ENCODE results near the gene MICAL3.
A peak's percentile ranks its signal among the peaks of the same experiment; 100 is the strongest.

The MICAL3 gene

DNA sequence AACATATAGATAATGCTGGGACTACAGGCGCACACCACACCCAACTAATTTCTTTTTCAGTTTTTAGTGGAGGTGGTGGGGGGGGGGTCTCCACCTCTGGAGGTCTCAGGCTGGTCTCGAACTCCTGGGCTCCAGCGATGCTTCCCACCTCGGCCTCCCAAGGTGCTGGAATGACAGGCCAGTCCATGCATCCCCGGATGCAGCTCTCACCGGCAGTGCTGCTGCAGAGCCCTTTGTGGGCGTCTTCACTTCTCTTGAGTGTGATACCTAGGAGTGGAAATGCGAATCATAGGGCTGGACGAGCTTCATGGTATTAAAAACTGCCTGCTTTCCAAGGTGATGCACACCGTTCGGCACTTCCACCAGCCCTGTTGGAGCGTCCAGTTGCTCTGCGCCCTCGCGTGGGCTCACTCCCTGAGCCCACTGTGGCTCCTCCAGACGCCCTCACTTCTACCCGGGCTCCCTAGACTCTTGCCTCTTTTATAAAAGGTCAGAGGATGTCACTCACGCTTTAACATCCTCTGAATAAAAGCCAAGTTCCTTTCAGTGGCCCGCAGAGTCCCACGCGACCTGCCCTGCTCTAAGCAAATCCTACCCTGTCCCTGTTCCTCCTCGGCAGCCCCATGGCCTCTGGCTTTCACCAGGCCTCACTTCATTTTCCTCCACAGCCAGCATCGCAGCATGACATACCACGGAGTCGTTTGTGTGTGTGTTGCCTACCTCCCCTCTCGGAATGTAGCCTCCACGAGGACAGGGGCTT lies 249.3 kb downstream of the MICAL3 start:
- H3K4me3 ChIP-seq (ENCODE audit: low read depth, low read length, poor library complexity, severe bottlenecking) = peak overlapping the region; percentile 27
- no peaks in the 10 kb centered on the region for H3K79me2 ChIP-seq (ENCODE audit: insufficient read depth, low read length)
- H3K9ac ChIP-seq (ENCODE audit: low read length) = peak overlapping the region; percentile 10; the same call in 1 of the 2 replicates
- no peaks in the 10 kb centered on the region for H3K9me2 ChIP-seq (ENCODE audit: low read depth, low read length)
- H3K27me3 ChIP-seq (ENCODE audit: insufficient read depth, low read length) = no peaks in the 10 kb centered on the region
- H3K4me2 ChIP-seq (ENCODE audit: low read length) = peak overlapping the region; percentile 41
- H4K20me1 ChIP-seq (ENCODE audit: insufficient read depth, low read length) = no peaks in the 10 kb centered on the region
- peaks cover 3% of the 10 kb centered on the region; the same call in 1 of the 2 replicates for H3F3A ChIP-seq (ENCODE audit: insufficient read depth, low read length)
- H3K27ac ChIP-seq (ENCODE audit: low read depth, low read length, poor library complexity, severe bottlenecking) = peak overlapping the region; percentile 82
- H2AFZ ChIP-seq (ENCODE audit: low read length) = no peak overlapping the region
- H3K9me3 ChIP-seq (ENCODE audit: low read length) = no peaks in the 10 kb centered on the region
- H3K4me1 ChIP-seq (ENCODE audit: insufficient read depth, low read length, severe bottlenecking) = peaks cover 77% of the 10 kb centered on the region
- TF ChIP-seq EZH2 (IDR thresholded peaks at IDR 0.05; ENCODE audit: borderline replicate concordance, low read length) = no peak
- TF ChIP-seq, protein P1, sequence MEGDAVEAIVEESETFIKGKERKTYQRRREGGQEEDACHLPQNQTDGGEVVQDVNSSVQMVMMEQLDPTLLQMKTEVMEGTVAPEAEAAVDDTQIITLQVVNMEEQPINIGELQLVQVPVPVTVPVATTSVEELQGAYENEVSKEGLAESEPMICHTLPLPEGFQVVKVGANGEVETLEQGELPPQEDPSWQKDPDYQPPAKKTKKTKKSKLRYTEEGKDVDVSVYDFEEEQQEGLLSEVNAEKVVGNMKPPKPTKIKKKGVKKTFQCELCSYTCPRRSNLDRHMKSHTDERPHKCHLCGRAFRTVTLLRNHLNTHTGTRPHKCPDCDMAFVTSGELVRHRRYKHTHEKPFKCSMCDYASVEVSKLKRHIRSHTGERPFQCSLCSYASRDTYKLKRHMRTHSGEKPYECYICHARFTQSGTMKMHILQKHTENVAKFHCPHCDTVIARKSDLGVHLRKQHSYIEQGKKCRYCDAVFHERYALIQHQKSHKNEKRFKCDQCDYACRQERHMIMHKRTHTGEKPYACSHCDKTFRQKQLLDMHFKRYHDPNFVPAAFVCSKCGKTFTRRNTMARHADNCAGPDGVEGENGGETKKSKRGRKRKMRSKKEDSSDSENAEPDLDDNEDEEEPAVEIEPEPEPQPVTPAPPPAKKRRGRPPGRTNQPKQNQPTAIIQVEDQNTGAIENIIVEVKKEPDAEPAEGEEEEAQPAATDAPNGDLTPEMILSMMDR (IDR thresholded peaks at IDR 0.05; ENCODE audit: low read length) = no peak
- H3K36me3 ChIP-seq (ENCODE audit: insufficient read depth, low read length) = peaks cover 4% of the 10 kb centered on the region; the same call in 1 of the 2 replicates

DNA sequence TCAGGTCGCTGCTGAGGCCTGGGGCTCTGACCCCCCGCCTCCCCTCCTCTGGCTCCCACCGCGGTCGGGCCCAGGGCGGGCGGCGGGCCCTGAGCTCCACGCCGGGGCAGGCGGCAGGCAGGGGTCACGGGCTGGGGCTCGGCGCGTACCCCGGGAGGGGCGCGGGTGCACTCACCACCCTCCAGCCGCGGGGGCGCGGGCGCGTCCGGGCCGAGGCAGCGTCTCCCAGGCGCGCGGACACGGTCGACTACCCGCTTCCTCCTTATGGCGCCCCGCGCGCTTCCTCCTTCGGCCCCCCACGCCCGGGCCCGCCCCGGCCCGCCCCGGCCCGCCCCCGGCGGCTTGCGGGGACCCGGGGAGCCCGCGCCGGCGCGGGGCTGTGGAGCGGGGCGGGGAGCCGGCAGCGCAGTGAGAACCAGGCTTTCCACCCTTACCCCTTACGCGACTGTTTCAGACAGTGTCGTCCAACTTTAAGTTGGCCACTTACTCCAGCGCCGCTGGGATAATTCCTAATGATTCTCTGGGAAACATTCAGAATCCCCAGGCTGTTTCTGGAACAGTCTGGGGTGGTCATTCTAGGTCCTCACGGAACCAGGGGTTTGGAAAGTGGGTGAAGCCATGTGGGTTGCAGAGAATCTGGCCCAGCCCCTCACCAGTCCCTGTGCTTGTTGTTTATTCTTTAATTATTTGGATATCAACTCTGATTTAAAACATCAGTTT lies 250.0 kb downstream of the MICAL3 start, which contains the start of gene BID:
TSS of gene BID (minus strand) at position 264 of the 720 bp plus-strand sequence. CDS start 24,353 bp downstream, outside the sequence.
- H3K9me2 ChIP-seq (ENCODE audit: low read depth, low read length) = no peaks in the 10 kb centered on the region
- H3K4me2 ChIP-seq (ENCODE audit: low read length) = peak within 1 kb of the TSS; percentile 81
- H2AFZ ChIP-seq (ENCODE audit: low read length) = no peak within 1 kb of the TSS
- peaks cover 4% of the 10 kb centered on the region; the same call in 1 of the 2 replicates for H3K36me3 ChIP-seq (ENCODE audit: insufficient read depth, low read length)
- no peak for TF ChIP-seq EZH2 (IDR thresholded peaks at IDR 0.05; ENCODE audit: borderline replicate concordance, low read length)
- TF ChIP-seq, protein P1 (IDR thresholded peaks at IDR 0.05; ENCODE audit: low read length) = no peak
- H3K27ac ChIP-seq (ENCODE audit: low read depth, low read length, poor library complexity, severe bottlenecking) = peak within 1 kb of the TSS; percentile 82
- H3K4me1 ChIP-seq (ENCODE audit: insufficient read depth, low read length, severe bottlenecking) = peaks cover 70% of the 10 kb centered on the region
- no peaks in the 10 kb centered on the region for H4K20me1 ChIP-seq (ENCODE audit: insufficient read depth, low read length)
- H3K4me3 ChIP-seq (ENCODE audit: low read depth, low read length, poor library complexity, severe bottlenecking) = peak within 1 kb of the TSS; percentile 70
- no peaks in the 10 kb centered on the region for H3K27me3 ChIP-seq (ENCODE audit: insufficient read depth, low read length)
- peaks cover 3% of the 10 kb centered on the region; the same call in 1 of the 2 replicates for H3F3A ChIP-seq (ENCODE audit: insufficient read depth, low read length)
- H3K9me3 ChIP-seq (ENCODE audit: low read length) = no peaks in the 10 kb centered on the region
- peaks cover 2% of the 10 kb centered on the region; the same call in 1 of the 2 replicates for H3K79me2 ChIP-seq (ENCODE audit: insufficient read depth, low read length)
- H3K9ac ChIP-seq (ENCODE audit: low read length) = peak within 1 kb of the TSS; percentile 66

DNA sequence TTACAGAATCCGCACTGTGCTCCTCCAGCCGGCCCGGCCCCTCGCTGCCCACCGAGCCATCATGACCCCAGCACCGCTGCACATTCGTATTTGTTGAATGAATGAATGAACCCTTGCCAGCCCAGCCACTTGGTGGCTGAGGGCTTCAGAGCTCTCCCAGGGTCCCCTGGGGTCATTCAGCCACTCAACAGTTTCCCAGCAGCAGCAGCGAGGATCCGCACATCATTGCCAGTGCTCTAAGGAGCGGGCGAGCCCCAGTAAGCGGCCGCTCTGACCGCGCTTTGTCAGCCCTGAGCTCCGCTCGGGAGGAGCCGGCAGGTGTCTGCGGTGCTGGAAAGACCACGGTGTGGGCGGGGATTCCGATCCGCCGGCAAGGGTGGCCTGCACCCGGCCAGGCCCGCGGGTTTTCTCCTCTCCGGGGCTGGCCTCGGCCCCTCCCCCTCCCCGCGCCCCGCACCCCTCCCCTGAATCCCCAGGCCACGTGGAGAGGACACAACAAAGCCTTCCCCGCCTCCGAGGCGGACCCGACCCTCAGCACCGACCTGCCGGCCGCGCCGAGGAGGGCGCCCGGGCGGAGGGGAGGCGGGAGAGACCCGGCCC lies 250.7 kb downstream of the MICAL3 start:
- Histone ChIP-seq H3K79me2 (ENCODE audit: insufficient read depth, low read length) (peaks cover 6% of the 10 kb centered on the region; the same call in 1 of the 2 replicates), H3K9me2 (ENCODE audit: low read depth, low read length) (no peaks in the 10 kb centered on the region), H3K27ac (ENCODE audit: low read depth, low read length, poor library complexity, severe bottlenecking) (peak overlapping the region; percentile 72), H3K36me3 (ENCODE audit: insufficient read depth, low read length) (peaks cover 4% of the 10 kb centered on the region; the same call in 1 of the 2 replicates), H3K9ac (ENCODE audit: low read length) (peak overlapping the region; percentile 66), H4K20me1 (ENCODE audit: insufficient read depth, low read length) (no peaks in the 10 kb centered on the region), H3K4me2 (ENCODE audit: low read length) (peak overlapping the region; percentile 81), H3K4me1 (ENCODE audit: insufficient read depth, low read length, severe bottlenecking) (peaks cover 63% of the 10 kb centered on the region), H3K27me3 (ENCODE audit: insufficient read depth, low read length) (no peaks in the 10 kb centered on the region), H3K4me3 (ENCODE audit: low read depth, low read length, poor library complexity, severe bottlenecking) (peak overlapping the region; percentile 70), H2AFZ (ENCODE audit: low read length) (no peak overlapping the region), H3K9me3 (ENCODE audit: low read length) (no peaks in the 10 kb centered on the region), H3F3A (ENCODE audit: insufficient read depth, low read length) (peaks cover 3% of the 10 kb centered on the region; the same call in 1 of the 2 replicates)
- no peak for TF ChIP-seq EZH2 (IDR thresholded peaks at IDR 0.05; ENCODE audit: borderline replicate concordance, low read length)
- TF ChIP-seq, protein P1 (IDR thresholded peaks at IDR 0.05; ENCODE audit: low read length) = no peak
